BE2C (cell line): ENCODE data around the gene RAB9A.

Source experiments
- DNase-seq: peaks from one replicate; pipeline ENCODE4 v3.0.0-alpha.2; 2020
- H3K27me3 ChIP-seq: fragments of 250-450 bp; sonication (Bioruptor Pico); 2 replicates; pipeline ENCODE4 v1.5.1; 2020; ENCODE audit warnings: mild to moderate bottlenecking
- H3K36me3 ChIP-seq: fragments of 250-450 bp; sonication (Bioruptor Pico); 2 replicates; pipeline ENCODE4 v1.5.1; 2020; ENCODE audit warnings: mild to moderate bottlenecking
- H3K4me1 ChIP-seq: fragments of 250-450 bp; sonication (Bioruptor Pico); 2 replicates; pipeline ENCODE4 v1.5.1; 2020
- H3K4me3 ChIP-seq: 2 replicates; pipeline ENCODE4 v1.5.1; 2011; ENCODE audit warnings: low read depth, low read length
- H3K9me3 ChIP-seq: fragments of 250-450 bp; sonication (Bioruptor Pico); 2 replicates; pipeline ENCODE4 v1.5.1; 2020
- CTCF ChIP-seq: IDR thresholded peaks from 2 replicates; pipeline ENCODE4 v1.5.1; 2012; ENCODE audit warnings: mild to moderate bottlenecking, low read depth, low read length

RAB9A gene

GRCh38 chrX:13732246-13733067 is 43.5 kb downstream of the RAB9A start:
- Histone ChIP-seq H3K4me3 (no peak overlapping the region), H3K4me1 (no peaks in the 10 kb centered on the region), H3K9me3 (no peaks in the 10 kb centered on the region), H3K36me3 (no peaks in the 10 kb centered on the region), H3K27me3 (no peaks in the 10 kb centered on the region)
- no peak for DNase-seq
- TF ChIP-seq CTCF = no peak

GRCh38 chrX:13733506-13733905 is 44.6 kb downstream of the RAB9A start:
- no peaks in the 10 kb centered on the region for H3K9me3 ChIP-seq
- no peak for DNase-seq
- TF ChIP-seq CTCF = no peak
- H3K4me3 ChIP-seq = peak overlapping the region; percentile 91
- no peaks in the 10 kb centered on the region for H3K36me3 ChIP-seq
- no peaks in the 10 kb centered on the region for H3K27me3 ChIP-seq
- H3K4me1 ChIP-seq = no peaks in the 10 kb centered on the region

GRCh38 chrX:13734278-13735172 is 45.6 kb downstream of the RAB9A start, which contains the start of the genes OFD1 and TRAPPC2:
Gene OFD1 (plus strand): TSS chrX:13734748. CDS start chrX:13735072, 324 bp downstream.
Gene TRAPPC2 (minus strand): TSS chrX:13734620. CDS start chrX:13719963, 14,657 bp downstream.
- no peaks in the 10 kb centered on the region for H3K9me3 ChIP-seq
- no peak for TF ChIP-seq CTCF
- peak; percentile 89 for DNase-seq
- no peaks in the 10 kb centered on the region for H3K36me3 ChIP-seq
- H3K4me1 ChIP-seq = no peaks in the 10 kb centered on the region
- no peaks in the 10 kb centered on the region for H3K27me3 ChIP-seq
- peak within 1 kb of the TSS; percentile 91 for H3K4me3 ChIP-seq

DNA sequence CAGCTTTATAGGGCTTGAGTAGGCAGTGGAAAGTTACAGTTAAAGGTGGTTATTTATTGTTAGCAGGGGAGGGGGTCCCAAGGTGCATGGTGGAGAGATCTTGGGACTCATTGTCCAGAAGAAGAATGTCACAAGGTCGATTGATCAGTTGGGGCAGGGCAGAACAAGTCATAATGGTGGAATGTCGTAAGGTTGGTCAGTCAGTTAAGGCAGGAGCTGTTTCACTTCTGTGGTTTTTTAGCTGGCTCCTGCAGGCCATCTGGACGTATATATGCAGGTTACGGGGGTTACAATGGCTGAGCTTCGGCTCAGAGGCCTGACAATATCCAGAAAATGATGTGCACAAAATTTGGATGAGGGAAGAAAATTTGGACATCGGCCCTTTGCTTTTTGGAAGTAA is 52.8 kb downstream of the RAB9A start:
- H3K4me3 ChIP-seq = no peak overlapping the region
- no peaks in the 10 kb centered on the region for H3K4me1 ChIP-seq
- no peak for TF ChIP-seq CTCF
- no peaks in the 10 kb centered on the region for H3K27me3 ChIP-seq
- no peaks in the 10 kb centered on the region for H3K36me3 ChIP-seq
- no peak for DNase-seq
- H3K9me3 ChIP-seq = no peaks in the 10 kb centered on the region

GRCh38 chrX:13742397-13743176 is 53.7 kb downstream of the RAB9A start:
- Histone ChIP-seq H3K4me1 (no peaks in the 10 kb centered on the region), H3K9me3 (no peaks in the 10 kb centered on the region), H3K27me3 (no peaks in the 10 kb centered on the region), H3K36me3 (no peaks in the 10 kb centered on the region), H3K4me3 (no peak overlapping the region)
- TF ChIP-seq CTCF = no peak
- DNase-seq = no peak
